ENCODE measurements around the gene DNAI7.

Gene DNAI7

GRCh38 chr12:25099010-25099409, 96.0 kb downstream of the DNAI7 start:
- no peak for DNase-seq

DNA sequence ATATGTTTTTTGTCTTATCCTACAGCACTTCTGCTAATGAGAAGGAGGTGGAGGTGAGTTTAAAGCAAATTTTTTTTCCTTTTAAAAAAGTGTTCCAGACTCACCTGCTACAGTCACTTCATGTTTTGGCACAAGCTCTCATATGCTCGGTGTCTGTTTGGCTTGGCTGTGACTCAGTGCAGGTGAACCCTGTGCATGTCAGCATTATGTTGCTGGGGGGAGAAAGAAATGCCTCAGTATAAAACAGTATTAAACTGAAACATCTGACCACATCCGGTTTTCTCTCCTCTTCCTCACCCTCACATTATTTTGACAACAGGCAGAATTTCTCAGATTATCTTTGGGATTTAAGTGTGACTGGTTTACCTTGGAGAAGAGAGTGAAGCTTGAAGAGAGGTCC, 105.2 kb downstream of the DNAI7 start:
- no peak for DNase-seq

DNA sequence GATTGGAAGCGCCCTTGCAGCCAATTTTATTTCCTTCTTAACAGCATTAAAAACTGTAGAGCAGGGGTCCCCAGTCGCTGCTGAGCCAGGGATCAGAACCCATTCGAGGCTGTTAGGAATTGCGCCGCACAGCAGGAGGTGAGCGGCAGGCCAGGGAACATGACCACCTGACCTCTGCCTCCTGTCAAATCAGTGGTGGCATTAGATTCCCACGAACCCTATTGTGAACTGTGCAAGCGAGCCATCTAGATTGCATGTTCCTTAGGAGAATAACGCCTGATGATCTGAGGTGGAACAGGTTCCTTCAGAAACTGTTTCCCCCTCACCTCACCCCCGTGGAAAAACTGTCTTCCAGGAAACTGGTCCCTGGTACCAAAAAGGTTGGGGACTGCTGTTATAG, 107.4 kb downstream of the DNAI7 start:
- DNase-seq = no peak

DNA sequence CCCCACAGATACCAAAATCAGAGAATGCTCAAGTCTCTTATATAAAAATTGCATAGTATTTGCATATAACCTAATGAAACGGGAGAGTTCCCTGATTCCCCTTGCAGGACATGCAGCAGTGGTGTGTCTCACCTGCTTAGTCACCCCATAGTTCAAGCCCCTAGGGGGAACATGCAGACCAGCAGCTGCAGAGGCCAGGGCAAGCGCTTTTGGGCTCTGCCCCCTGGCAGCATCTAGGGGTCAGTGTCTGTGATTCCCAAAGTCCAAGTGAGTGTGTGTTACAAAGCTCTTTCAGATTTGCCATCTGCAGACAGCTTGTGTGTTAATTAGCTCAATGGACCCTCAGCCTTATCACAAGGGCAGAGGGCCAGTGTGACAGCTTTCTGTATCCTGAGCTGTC, 110.1 kb downstream of the DNAI7 start:
- DNase-seq = no peak

DNA sequence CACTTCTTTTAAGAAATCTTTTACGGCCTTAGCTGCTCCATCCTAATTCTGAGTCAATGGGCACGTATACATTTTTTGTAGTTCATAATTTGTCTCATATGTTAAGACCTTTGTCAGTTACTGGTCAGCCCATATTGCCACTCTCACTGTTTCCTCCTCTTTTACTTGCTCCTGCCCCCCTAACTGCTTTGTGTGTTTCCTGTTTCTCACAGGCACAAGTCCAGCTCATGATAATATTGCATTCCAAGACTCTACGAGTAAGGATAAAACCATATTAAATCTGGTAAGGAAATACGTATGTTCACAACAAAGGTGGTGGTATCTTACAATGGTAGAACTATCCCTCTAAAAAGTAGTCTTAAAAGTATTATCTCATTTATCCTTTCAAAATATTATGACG, 111.7 kb downstream of the DNAI7 start:
- no peak for DNase-seq

GRCh38 chr12:25082628-25083027, 112.3 kb downstream of the DNAI7 start:
- no peak for DNase-seq

- no peak for DNase-seq
These were observed 115.6 kb downstream of the DNAI7 start for GRCh38 chr12:25079393-25079792.

GRCh38 chr12:25074954-25075353, 120.0 kb downstream of the DNAI7 start:
- DNase-seq = no peak

DNA sequence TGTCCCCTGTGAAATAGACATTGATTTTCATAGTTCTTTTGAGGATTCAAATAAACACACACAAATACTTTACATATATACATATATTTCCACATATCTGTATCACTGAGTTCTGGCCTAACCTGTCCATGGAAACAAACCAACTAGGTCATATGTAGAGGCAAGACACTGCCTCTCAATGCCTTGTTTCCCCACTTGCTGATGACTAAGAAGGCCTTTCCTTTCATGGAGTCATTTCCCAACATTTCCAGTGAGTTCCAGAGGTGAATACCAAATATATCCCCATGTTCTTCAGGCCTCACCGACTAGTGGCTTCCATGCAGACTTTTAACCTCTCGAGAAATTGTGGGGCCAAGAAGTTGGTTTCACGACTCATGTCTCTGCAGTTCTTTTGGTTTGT, 120.8 kb downstream of the DNAI7 start:
- DNase-seq = no peak

GRCh38 chr12:25072906-25073650, 121.9 kb downstream of the DNAI7 start:
- no peak for DNase-seq

- DNase-seq = no peak
These were observed 123.6 kb downstream of the DNAI7 start for GRCh38 chr12:25071366-25071765.

- DNase-seq = no peak
These were observed 125.7 kb downstream of the DNAI7 start for GRCh38 chr12:25069224-25069623.

DNA sequence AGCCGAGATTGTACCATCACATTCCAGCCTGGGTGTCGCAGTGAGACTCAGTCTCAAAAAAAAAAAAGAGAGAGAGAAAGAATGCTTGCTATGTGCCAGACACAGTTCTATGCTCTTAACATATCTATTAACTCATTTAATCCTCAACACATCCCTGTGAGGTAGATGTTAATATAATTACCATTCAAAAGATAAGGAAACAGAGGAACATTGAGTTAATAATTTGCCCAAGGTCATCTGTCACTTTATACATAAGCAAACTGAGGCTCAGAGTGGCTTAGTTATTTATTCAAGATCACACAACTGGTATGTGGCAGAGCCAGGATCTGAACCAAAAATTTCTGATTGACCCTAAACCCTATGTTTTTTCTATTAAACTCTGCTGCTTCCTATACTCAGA, 129.9 kb downstream of the DNAI7 start:
- DNase-seq = no peak

DNA sequence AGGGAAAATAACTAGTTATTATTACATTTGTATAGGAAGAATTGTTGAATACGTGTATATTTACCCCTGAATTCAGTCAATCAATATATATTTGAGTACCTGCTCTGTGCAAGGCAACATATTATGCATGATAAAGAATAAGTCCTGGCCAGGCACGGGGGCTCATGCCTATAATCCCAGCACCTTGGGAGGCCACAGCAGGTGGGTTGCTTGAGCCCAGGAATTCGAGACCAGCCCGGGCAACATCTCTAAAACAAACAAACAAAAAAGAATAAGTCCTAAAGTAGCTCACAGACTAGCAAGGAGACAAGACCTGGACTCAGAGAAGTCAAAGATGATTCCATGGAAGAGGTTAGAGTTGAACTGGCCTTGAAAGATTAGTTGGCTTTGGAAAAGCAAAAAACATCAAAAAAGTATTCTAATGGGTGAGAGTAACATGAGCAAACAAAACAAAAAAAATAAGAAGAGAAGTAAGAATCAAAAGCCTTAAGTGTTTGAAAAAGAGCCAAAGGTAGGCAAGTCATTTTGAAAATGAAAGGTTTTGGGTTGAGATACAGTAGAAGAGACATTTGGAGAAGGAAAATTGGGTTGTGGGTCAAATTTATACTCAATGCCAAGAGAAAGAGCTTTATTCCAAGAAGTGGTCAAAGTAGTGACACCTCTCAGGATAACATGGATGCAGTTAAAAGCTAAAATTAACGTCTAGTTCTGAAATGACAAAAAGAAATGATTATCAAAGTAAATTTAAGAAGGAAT, 130.9 kb downstream of the DNAI7 start:
- no peak for DNase-seq

DNA sequence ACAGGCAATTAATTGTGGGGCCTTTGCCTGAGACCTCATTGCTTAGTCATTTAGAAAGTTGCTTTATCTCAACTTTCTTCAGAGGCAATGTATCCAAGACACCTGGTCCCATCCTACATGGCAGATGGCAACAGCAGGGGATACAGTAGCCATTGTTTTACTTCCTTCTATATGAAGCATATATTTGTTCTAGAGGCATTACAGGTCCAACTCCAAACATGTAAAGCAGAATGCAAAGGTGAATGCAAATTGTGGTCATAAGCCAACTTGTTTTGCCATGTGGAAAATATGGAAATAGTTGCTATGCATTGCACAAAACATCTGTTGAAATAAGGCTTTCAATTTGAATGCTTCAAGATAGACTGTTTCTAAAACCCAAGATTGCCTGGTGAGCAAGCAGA, 136.3 kb downstream of the DNAI7 start:
- no peak for DNase-seq

Measured in NCI-H1930 (cell line).